DOHH2 (cell line): ENCODE measurements around the gene TASL.

Experiments used
- CTCF ChIP-seq: fragments of 200-600 bp; sonication (generic); IDR thresholded peaks from one replicate; pipeline ENCODE4 v1.5.1; 2014; ENCODE audit warnings: antibody characterized with exemption, mild to moderate bottlenecking, low read depth, low read length; ENCODE audit not compliant: poor library complexity, severe bottlenecking
- EZH2phosphoT487 ChIP-seq: fragments of 200-600 bp; sonication (generic); IDR thresholded peaks from 2 replicates; pipeline ENCODE4 v1.6.1; 2017; ENCODE audit warnings: borderline replicate concordance, mild to moderate bottlenecking, antibody characterized with exemption, low read length, moderate library complexity, mixed read lengths

GRCh38 chrX:30577362-30577991 lies at the start of gene TASL:
- TF ChIP-seq CTCF (no peak), EZH2phosphoT487 (no peak)
